DMS114 treated with DMSO at 0.1 percent for 48 hours (cell line): ENCODE data around the gene NOC2L.

Experiments
- DNase-seq: peaks from one replicate; lab custom pipeline; 2025; ENCODE audit not compliant: unreplicated experiment; lab: John Stamatoyannopoulos, UW

Gene NOC2L

GRCh38 chr1:975365-975764, 16.3 kb upstream of the NOC2L start:
- no peak for DNase-seq

GRCh38 chr1:974687-975328, 15.8 kb upstream of the NOC2L start:
- DNase-seq = no peak

- no peak for DNase-seq
Observed at GRCh38 chr1:974293-974640, 15.2 kb upstream of the NOC2L start.

- no peak for DNase-seq
Observed at GRCh38 chr1:973459-974292, 14.6 kb upstream of the NOC2L start.

GRCh38 chr1:972726-973458, 13.8 kb upstream of the NOC2L start:
- DNase-seq = no peak

GRCh38 chr1:971751-972506, 12.9 kb upstream of the NOC2L start:
- DNase-seq = no peak

- no peak for DNase-seq
Observed at GRCh38 chr1:970973-971730, 12.1 kb upstream of the NOC2L start.

GRCh38 chr1:970242-970972, 11.4 kb upstream of the NOC2L start:
- DNase-seq = no peak

GRCh38 chr1:969260-969855, 10.3 kb upstream of the NOC2L start:
- no peak for DNase-seq

- DNase-seq = no peak
Observed at GRCh38 chr1:967466-968343, 8.6 kb upstream of the NOC2L start.

GRCh38 chr1:966704-967300, 7.7 kb upstream of the NOC2L start:
- peak; percentile 30 for DNase-seq

GRCh38 chr1:966135-966703, 7.2 kb upstream of the NOC2L start, which contains the start of gene PLEKHN1:
TSS of gene PLEKHN1 (plus strand) at chr1:966482. CDS start at chr1:966532, 50 bp downstream.
- DNase-seq = no peak

GRCh38 chr1:965526-966134, 6.6 kb upstream of the NOC2L start:
- no peak for DNase-seq

GRCh38 chr1:964691-965525, 5.9 kb upstream of the NOC2L start:
- DNase-seq = no peak

- DNase-seq = no peak
Observed at GRCh38 chr1:963746-964525, 4.9 kb upstream of the NOC2L start.

- no peak for DNase-seq
Observed at GRCh38 chr1:963301-963651, 4.2 kb upstream of the NOC2L start.
